ENCODE measurements around the gene LPCAT2. TPM values are rescaled to one million over a fixed set of nuclear protein-coding genes. Genes with fewer than 3 reads are reported as not detected.

The LPCAT2 gene
- total and polyA plus RNA-seq, 2 experiments from 2014 or later: 7.8 to 23.8 TPM

DNA sequence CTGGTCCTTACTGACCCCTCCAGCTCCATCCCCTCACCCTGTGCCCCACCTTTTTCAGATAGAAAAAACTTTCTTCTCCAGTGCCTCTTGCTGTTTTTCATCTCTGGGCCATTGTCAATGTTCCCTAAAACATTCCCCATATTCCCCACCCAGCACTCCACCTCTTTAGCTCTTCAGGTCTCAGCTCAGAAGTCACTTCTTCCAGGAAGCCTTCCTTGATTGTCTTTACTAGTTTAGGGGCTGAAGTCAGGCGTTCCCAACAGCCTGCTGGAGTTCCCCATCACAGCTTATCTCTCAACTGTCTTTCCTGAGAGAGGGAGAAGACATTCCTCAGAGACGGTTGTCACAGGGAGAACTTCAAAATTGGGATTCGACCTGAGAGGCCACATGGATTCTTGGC lies 31.1 kb upstream of the LPCAT2 start (continued):
- TF ChIP-seq, protein P1, sequence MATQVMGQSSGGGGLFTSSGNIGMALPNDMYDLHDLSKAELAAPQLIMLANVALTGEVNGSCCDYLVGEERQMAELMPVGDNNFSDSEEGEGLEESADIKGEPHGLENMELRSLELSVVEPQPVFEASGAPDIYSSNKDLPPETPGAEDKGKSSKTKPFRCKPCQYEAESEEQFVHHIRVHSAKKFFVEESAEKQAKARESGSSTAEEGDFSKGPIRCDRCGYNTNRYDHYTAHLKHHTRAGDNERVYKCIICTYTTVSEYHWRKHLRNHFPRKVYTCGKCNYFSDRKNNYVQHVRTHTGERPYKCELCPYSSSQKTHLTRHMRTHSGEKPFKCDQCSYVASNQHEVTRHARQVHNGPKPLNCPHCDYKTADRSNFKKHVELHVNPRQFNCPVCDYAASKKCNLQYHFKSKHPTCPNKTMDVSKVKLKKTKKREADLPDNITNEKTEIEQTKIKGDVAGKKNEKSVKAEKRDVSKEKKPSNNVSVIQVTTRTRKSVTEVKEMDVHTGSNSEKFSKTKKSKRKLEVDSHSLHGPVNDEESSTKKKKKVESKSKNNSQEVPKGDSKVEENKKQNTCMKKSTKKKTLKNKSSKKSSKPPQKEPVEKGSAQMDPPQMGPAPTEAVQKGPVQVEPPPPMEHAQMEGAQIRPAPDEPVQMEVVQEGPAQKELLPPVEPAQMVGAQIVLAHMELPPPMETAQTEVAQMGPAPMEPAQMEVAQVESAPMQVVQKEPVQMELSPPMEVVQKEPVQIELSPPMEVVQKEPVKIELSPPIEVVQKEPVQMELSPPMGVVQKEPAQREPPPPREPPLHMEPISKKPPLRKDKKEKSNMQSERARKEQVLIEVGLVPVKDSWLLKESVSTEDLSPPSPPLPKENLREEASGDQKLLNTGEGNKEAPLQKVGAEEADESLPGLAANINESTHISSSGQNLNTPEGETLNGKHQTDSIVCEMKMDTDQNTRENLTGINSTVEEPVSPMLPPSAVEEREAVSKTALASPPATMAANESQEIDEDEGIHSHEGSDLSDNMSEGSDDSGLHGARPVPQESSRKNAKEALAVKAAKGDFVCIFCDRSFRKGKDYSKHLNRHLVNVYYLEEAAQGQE (IDR thresholded peaks at IDR 0.05; ENCODE audit: unreplicated experiment): no peak
- TF ChIP-seq, protein P2, sequence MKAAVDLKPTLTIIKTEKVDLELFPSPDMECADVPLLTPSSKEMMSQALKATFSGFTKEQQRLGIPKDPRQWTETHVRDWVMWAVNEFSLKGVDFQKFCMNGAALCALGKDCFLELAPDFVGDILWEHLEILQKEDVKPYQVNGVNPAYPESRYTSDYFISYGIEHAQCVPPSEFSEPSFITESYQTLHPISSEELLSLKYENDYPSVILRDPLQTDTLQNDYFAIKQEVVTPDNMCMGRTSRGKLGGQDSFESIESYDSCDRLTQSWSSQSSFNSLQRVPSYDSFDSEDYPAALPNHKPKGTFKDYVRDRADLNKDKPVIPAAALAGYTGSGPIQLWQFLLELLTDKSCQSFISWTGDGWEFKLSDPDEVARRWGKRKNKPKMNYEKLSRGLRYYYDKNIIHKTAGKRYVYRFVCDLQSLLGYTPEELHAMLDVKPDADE (IDR thresholded peaks at IDR 0.05): no peak
- TF ChIP-seq CREB1 (CRISPR knock-in tag; IDR thresholded peaks at IDR 0.05; ENCODE audit: low read depth) (no peak), POLR2AphosphoS5 (IDR thresholded peaks at IDR 0.05; ENCODE audit: low read depth) (no peak), STAT1 (IDR thresholded peaks at IDR 0.05; ENCODE audit: unreplicated experiment) (no peak), NANOG (IDR thresholded peaks at IDR 0.05; ENCODE audit: borderline replicate concordance) (no peak), ZNF114 (CRISPR knock-in tag; IDR thresholded peaks at IDR 0.05) (no peak)

DNA sequence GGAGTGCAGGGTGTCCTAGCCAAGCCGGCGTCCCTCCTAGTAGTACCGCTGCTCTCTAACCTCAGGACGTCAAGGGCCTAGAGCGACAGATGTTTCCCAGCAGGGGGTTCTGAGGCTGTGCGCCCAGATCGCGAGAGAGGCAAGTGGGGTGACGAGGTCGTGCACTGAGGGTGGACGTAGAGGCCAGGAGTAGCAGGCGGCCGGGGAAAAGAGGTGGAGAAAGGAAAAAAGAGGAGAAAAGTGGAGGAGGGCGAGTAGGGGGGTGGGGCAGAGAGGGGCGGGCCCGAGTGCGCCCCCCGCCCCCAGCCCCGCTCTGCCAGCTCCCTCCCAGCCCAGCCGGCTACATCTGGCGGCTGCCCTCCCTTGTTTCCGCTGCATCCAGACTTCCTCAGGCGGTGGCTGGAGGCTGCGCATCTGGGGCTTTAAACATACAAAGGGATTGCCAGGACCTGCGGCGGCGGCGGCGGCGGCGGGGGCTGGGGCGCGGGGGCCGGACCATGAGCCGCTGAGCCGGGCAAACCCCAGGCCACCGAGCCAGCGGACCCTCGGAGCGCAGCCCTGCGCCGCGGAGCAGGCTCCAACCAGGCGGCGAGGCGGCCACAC lies 29.9 kb upstream of the LPCAT2 start, which contains the start of gene MMP2:
Gene MMP2 (plus strand): TSS at position 372 of the 603 bp plus-strand sequence. CDS start 282 bp downstream, outside the sequence.
- Histone ChIP-seq H3F3A (replicated peaks; ENCODE audit: low read depth) (0 out of 2 replicates have a peak, but pooled peaks cover 3% of the 10 kb centered on the region), H3K4me2 (peak within 1 kb of the TSS; percentile 99), H2AFZ (peak within 1 kb of the TSS; percentile 98), H4K20me1 (replicated peaks; ENCODE audit: insufficient read depth) (peaks cover 7% of the 10 kb centered on the region), H3K27ac (ENCODE audit: low read depth) (0 out of 2 replicates have a peak within 1 kb of the TSS, but pooled peaks have one; percentile 30), H3K9me2 (ENCODE audit: insufficient read depth) (no peaks in the 10 kb centered on the region), H3K79me2 (replicated peaks; ENCODE audit: insufficient read depth) (no peaks in the 10 kb centered on the region), H3K4me1 (ENCODE audit: insufficient read depth) (peaks cover 29% of the 10 kb centered on the region), H3K4me3 (peak within 1 kb of the TSS; percentile 88), H3K36me3 (ENCODE audit: insufficient read depth) (no peaks in the 10 kb centered on the region), H3K27me3 (ENCODE audit: insufficient read depth) (peaks cover 66% of the 10 kb centered on the region)
- Mint-ChIP-seq H3K4me1 (peaks cover 43% of the 10 kb centered on the region), H3K36me3 (ENCODE audit: low read depth) (peaks cover 7% of the 10 kb centered on the region), H3K27me3 (ENCODE audit: insufficient read depth, low read depth, poor library complexity) (peaks cover 39% of the 10 kb centered on the region), H3K9me3 (no peaks in the 10 kb centered on the region; the same call in 2 of the 3 replicates), H3K27ac (0 out of 2 replicates have a peak within 1 kb of the TSS, but pooled peaks have one; percentile 23), H3K4me3 (peak within 1 kb of the TSS; percentile 88)
- TF ChIP-seq, protein P2 (IDR thresholded peaks at IDR 0.05): 0 out of 2 replicates have a peak, but pooled peaks have one; percentile 13
- TF ChIP-seq CREB1 (CRISPR knock-in tag; IDR thresholded peaks at IDR 0.05; ENCODE audit: low read depth) (no peak), ZNF331 (CRISPR knock-in tag; IDR thresholded peaks at IDR 0.05; ENCODE audit: low read depth) (no peak), ZNF114 (CRISPR knock-in tag; IDR thresholded peaks at IDR 0.05) (no peak), POLR2AphosphoS5 (IDR thresholded peaks at IDR 0.05; ENCODE audit: low read depth) (no peak), EZH2 (IDR thresholded peaks at IDR 0.05; ENCODE audit: low read depth, unreplicated experiment) (no peak)
- TF ChIP-seq, protein P1 (IDR thresholded peaks at IDR 0.05; ENCODE audit: unreplicated experiment): no peak
- ATAC-seq (peak; percentile 81), DNase-seq (ENCODE audit: low spot score) (peak; percentile 91)
